HepG2 (cell line): ENCODE data around the gene GAS5. TPM values are rescaled to one million over a fixed set of nuclear protein-coding genes. Genes with fewer than 3 reads are reported as not detected.

ENCODE experiments used
- ATF7-NPFF ChIP-seq: sonication (generic); formaldehyde crosslinking; IDR thresholded peaks from 2 replicates; pipeline ENCODE4 v1.8.1; 2023; ENCODE audit warnings: mild to moderate bottlenecking, low read depth, missing genetic modification reagents, moderate library complexity
- BORCS8-MEF2B ChIP-seq: sonication (generic); formaldehyde crosslinking; IDR thresholded peaks from 2 replicates; pipeline ENCODE4 v1.8.0; 2022; ENCODE audit warnings: mild to moderate bottlenecking, missing genetic modification reagents
- EHMT2 ChIP-seq: fragments of 200-600 bp; sonication (generic); IDR thresholded peaks from 2 replicates; pipeline ENCODE4 v1.7.0; 2017; ENCODE audit warnings: antibody characterized with exemption, low read depth, low read length, borderline replicate concordance
- ETV6 ChIP-seq: sonication (generic); formaldehyde crosslinking; conservative IDR thresholded peaks from 2 replicates; pipeline ENCODE4 v1.4.0; 2020; ENCODE audit warnings: missing genetic modification reagents
- FOXA1 ChIP-seq, 2 experiments: fragments of 450-650 bp in 1 of 2; sonication (generic) in 1 of 2; formaldehyde crosslinking in 1 of 2; IDR thresholded peaks; 2 replicates each; pipeline versions ENCODE4 v1.4.0 to v1.6.1; 2016 to 2020; ENCODE audit warnings: missing genetic modification reagents in 1 of 2
- FOXA3 ChIP-seq: IDR thresholded peaks from 2 replicates; pipeline ENCODE4 v1.6.1; 2016; ENCODE audit warnings: missing genetic modification reagents, missing compliant biosample characterization
- GTF3A ChIP-seq: sonication (generic); formaldehyde crosslinking; conservative IDR thresholded peaks from 2 replicates; pipeline ENCODE4 v1.4.0; 2020; ENCODE audit warnings: mild to moderate bottlenecking, missing genetic modification reagents
- HIVEP1 ChIP-seq: sonication (generic); formaldehyde crosslinking; IDR thresholded peaks from 2 replicates; pipeline ENCODE4 v1.4.0; 2020; ENCODE audit warnings: mild to moderate bottlenecking, missing genetic modification reagents
- HNF4A ChIP-seq: sonication (generic); formaldehyde crosslinking; IDR thresholded peaks from 2 replicates; pipeline ENCODE4 v1.4.0; 2020; ENCODE audit warnings: missing genetic modification reagents
- KLF6 ChIP-seq: IDR thresholded peaks from 2 replicates; pipeline ENCODE4 v1.8.0; 2016; ENCODE audit warnings: missing biosample characterization, missing genetic modification reagents
- KMT2B ChIP-seq: IDR thresholded peaks from 2 replicates; pipeline ENCODE4 v1.6.1; 2016; ENCODE audit warnings: missing genetic modification reagents, missing compliant biosample characterization
- MIXL1 ChIP-seq: IDR thresholded peaks from 2 replicates; pipeline ENCODE4 v1.6.1; 2016
- PCBP1 ChIP-seq: fragments of 200-400 bp; formaldehyde crosslinking; IDR thresholded peaks from 2 replicates; pipeline ENCODE4 v1.6.1; 2017; ENCODE audit warnings: mild to moderate bottlenecking, low read depth, low read length, borderline replicate concordance
- PREB ChIP-seq: sonication (generic); formaldehyde crosslinking; IDR thresholded peaks from 2 replicates; pipeline ENCODE4 v1.4.0; 2020; ENCODE audit warnings: missing genetic modification reagents
- PRPF4 ChIP-seq: fragments of 200-400 bp; formaldehyde crosslinking; IDR thresholded peaks from 2 replicates; pipeline ENCODE4 v1.6.1; 2016; ENCODE audit warnings: low read length, low read depth; ENCODE audit not compliant: poor library complexity, severe bottlenecking
- SAFB2 ChIP-seq: sonication (generic); formaldehyde crosslinking; IDR thresholded peaks from 2 replicates; pipeline ENCODE4 v1.5.1; 2020; ENCODE audit warnings: missing genetic modification reagents, low read depth, mild to moderate bottlenecking, borderline replicate concordance
- SALL1 ChIP-seq: sonication (generic); formaldehyde crosslinking; IDR thresholded peaks from 2 replicates; pipeline ENCODE4 v1.8.0; 2022; ENCODE audit warnings: mild to moderate bottlenecking, missing genetic modification reagents
- SMC3 ChIP-seq: IDR thresholded peaks from 2 replicates; pipeline ENCODE4 v1.6.1; 2011; ENCODE audit warnings: low read length, improper control_type of control experiment
- SRY ChIP-seq: sonication (generic); formaldehyde crosslinking; IDR thresholded peaks from 2 replicates; pipeline ENCODE4 v1.8.0; 2022; ENCODE audit warnings: mild to moderate bottlenecking, missing genetic modification reagents
- TMF1 ChIP-seq: sonication (generic); formaldehyde crosslinking; IDR thresholded peaks from 2 replicates; pipeline ENCODE4 v1.8.1; 2022; ENCODE audit warnings: low read depth, missing genetic modification reagents
- TRAFD1 ChIP-seq: sonication (generic); formaldehyde crosslinking; IDR thresholded peaks from 2 replicates; pipeline ENCODE4 v1.5.1; 2020; ENCODE audit warnings: missing genetic modification reagents, mild to moderate bottlenecking, borderline replicate concordance
- YEATS2 ChIP-seq: sonication (generic); formaldehyde crosslinking; IDR thresholded peaks from 2 replicates; pipeline ENCODE4 v1.4.0; 2020; ENCODE audit warnings: missing genetic modification reagents, borderline replicate concordance
- ZMYM3 ChIP-seq: sonication (generic); formaldehyde crosslinking; IDR thresholded peaks from 2 replicates; pipeline ENCODE4 v1.5.1; 2020; ENCODE audit warnings: mild to moderate bottlenecking, missing genetic modification reagents
- ZNF292 ChIP-seq: sonication (generic); formaldehyde crosslinking; IDR thresholded peaks from 2 replicates; pipeline ENCODE4 v1.8.1; 2022; ENCODE audit warnings: mild to moderate bottlenecking, low read depth, missing genetic modification reagents, borderline replicate concordance
- ZNF326 ChIP-seq: sonication (generic); formaldehyde crosslinking; IDR thresholded peaks from 2 replicates; pipeline ENCODE4 v1.4.0; 2020; ENCODE audit warnings: missing genetic modification reagents, borderline replicate concordance
- ZNF446 ChIP-seq: sonication (generic); formaldehyde crosslinking; IDR thresholded peaks from 2 replicates; pipeline ENCODE4 v1.5.0; 2020; ENCODE audit warnings: mild to moderate bottlenecking, missing genetic modification reagents
- polyA plus RNA-seq, 8 experiments: library from polyadenylated mRNA; depleted of rRNA in 3 of 8; stranded (reverse) in 7 of 8; unstranded in 1 of 8; fragments of >200 nt; fragmentation: Illumina TruSeq in 4 of 8; extraction: Trizol in 4 of 8; gene quantifications; 2 replicates each; pipeline versions ENCODE4 v1.2.1 to v1.2.3, GENCODE V29; 2011 to 2016; ENCODE audit warnings: low read depth in 4 of 8, missing spikeins in 1 of 8, mixed read lengths in 1 of 8; ENCODE audit not compliant: insufficient read depth in 1 of 8
- total RNA-seq, 5 experiments: library from RNA; depleted of rRNA; stranded (reverse); fragments of >200 nt; fragmentation: Illumina TruSeq; extraction: Trizol; gene quantifications; 2 replicates each; pipeline ENCODE4 v1.2.3, GENCODE V29; 2016; ENCODE audit warnings: low read depth in 1 of 5
- TF ChIP-seq, protein P1 (sequence below): sonication (generic); formaldehyde crosslinking; IDR thresholded peaks from 2 replicates; pipeline ENCODE4 v1.4.0; 2020; ENCODE audit warnings: mild to moderate bottlenecking, low read depth, missing genetic modification reagents
- TF ChIP-seq, protein P2 (sequence below): sonication (generic); formaldehyde crosslinking; IDR thresholded peaks from 2 replicates; pipeline ENCODE4 v1.4.0; 2020; ENCODE audit warnings: low read depth, mild to moderate bottlenecking, missing genetic modification reagents

The GAS5 gene
- total and polyA plus RNA-seq, 2 of the 13 experiments (the other 11 are each of a cell fraction or from before 2014, with no cell fraction given) = 352 to 738 TPM

DNA sequence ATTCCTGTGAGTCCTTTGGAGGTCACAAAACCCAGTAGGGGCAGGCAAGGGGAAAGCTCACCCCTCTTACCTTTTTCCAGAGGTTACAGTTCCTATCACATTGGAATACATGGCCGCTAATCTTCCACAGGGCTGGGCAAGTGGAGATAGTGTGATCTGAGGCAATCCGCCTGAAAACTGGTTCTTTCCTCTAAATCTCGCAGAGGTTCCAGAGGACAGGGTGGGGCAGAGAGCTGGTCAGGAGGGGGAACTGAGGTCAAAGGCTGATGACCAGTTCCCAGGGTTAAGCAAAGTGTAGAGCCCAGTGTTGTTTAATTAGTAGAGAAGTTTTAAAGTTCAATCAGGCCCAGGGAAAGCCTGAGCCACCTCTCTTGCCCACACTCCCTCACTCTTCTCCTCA lies 49.4 kb upstream of the GAS5 start, which contains the start of gene SERPINC1 (continued):
- TF ChIP-seq ZNF292 (no peak), KLF6 (CRISPR knock-in tag) (no peak), SAFB2 (CRISPR knock-in tag) (no peak), PRPF4 (no peak), KMT2B (CRISPR knock-in tag) (0 out of 2 replicates have a peak, but pooled peaks have one; percentile 48), HNF4A (CRISPR knock-in tag) (peak; percentile 93), ETV6 (CRISPR knock-in tag) (no peak), GTF3A (CRISPR knock-in tag) (no peak), MIXL1 (CRISPR knock-in tag) (peak; percentile 94), PCBP1 (no peak), SALL1 (CRISPR knock-in tag) (peak; percentile 27; the same call in 1 of the 2 replicates), HIVEP1 (CRISPR knock-in tag) (no peak), ZMYM3 (CRISPR knock-in tag) (no peak), SMC3 (no peak), ZNF326 (no peak), YEATS2 (CRISPR knock-in tag) (0 out of 2 replicates have a peak, but pooled peaks have one; percentile 39), FOXA3 (CRISPR knock-in tag) (0 out of 2 replicates have a peak, but pooled peaks have one; percentile 25), ATF7-NPFF (CRISPR knock-in tag) (no peak), FOXA1 (IDR thresholded peaks at IDR 0.05) (no peak), FOXA1 (CRISPR knock-in tag; IDR thresholded peaks at IDR 0.05) (no peak), SRY (CRISPR knock-in tag) (no peak), EHMT2 (no peak), BORCS8-MEF2B (CRISPR knock-in tag) (no peak), PREB (no peak), ZNF446 (CRISPR knock-in tag) (no peak), TRAFD1 (CRISPR knock-in tag) (no peak), TMF1 (CRISPR knock-in tag) (0 out of 2 replicates have a peak, but pooled peaks have one; percentile 51)
- TF ChIP-seq, protein P1, sequence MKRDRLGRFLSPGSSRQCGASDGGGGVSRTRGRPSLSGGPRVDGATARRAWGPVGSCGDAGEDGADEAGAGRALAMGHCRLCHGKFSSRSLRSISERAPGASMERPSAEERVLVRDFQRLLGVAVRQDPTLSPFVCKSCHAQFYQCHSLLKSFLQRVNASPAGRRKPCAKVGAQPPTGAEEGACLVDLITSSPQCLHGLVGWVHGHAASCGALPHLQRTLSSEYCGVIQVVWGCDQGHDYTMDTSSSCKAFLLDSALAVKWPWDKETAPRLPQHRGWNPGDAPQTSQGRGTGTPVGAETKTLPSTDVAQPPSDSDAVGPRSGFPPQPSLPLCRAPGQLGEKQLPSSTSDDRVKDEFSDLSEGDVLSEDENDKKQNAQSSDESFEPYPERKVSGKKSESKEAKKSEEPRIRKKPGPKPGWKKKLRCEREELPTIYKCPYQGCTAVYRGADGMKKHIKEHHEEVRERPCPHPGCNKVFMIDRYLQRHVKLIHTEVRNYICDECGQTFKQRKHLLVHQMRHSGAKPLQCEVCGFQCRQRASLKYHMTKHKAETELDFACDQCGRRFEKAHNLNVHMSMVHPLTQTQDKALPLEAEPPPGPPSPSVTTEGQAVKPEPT (CRISPR knock-in tag) = no peak
- TF ChIP-seq, protein P2, sequence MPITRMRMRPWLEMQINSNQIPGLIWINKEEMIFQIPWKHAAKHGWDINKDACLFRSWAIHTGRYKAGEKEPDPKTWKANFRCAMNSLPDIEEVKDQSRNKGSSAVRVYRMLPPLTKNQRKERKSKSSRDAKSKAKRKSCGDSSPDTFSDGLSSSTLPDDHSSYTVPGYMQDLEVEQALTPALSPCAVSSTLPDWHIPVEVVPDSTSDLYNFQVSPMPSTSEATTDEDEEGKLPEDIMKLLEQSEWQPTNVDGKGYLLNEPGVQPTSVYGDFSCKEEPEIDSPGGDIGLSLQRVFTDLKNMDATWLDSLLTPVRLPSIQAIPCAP = no peak
